NCI-H446 (cell line): Measurements from ENCODE around the gene KLHL3.

Source experiments
- DNase-seq, 2 experiments: peaks; one replicate each; lab custom pipeline; 2025; lab: John Stamatoyannopoulos, UW

The KLHL3 gene

GRCh38 chr5:137708796-137709559, 26.9 kb downstream of the KLHL3 start:
- peak in 1 of 2 experiments; percentile 51 for DNase-seq

- no peak for DNase-seq
Measured at GRCh38 chr5:137708062-137708461, 27.8 kb downstream of the KLHL3 start.

- no peak for DNase-seq
Measured at GRCh38 chr5:137706841-137707240, 29.0 kb downstream of the KLHL3 start.

DNA sequence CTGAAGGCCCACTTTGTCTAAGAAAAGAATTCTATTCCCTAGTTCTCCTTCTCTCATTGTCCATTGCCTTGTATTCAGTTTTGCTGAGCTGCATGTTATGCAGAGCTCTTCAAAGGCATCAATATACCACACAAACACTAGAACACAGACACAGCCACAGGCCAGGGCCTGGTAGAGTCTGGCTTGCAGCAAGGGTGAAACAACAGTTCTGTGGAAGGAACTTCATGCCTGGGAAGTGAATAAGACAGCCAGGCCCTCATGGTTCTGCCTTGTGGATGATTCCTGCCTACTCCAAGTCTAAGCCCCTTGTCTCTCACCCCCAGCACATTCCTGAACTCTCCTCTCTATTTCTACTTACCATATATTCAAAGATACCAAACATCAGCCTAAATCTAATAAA, 30.8 kb downstream of the KLHL3 start:
- no peak for DNase-seq

DNA sequence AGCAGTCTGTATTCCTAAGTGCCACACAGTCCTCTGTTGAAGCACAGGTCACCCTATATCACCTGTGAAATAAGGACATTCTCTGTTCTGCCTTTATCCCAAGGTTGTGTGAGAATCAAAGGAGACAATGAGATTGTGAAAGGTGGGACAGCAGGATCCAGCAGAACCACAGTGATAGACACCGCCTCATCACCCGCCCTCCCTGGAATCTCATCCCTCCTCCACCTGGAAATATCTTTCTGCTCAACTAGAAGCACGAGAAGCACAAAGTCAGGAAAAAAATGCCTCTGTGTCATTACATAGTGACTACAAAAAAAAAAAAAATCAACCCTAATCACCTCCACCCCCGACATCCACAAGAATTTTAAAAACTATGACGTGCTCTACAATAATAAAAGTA, 32.3 kb downstream of the KLHL3 start:
- DNase-seq: no peak

DNA sequence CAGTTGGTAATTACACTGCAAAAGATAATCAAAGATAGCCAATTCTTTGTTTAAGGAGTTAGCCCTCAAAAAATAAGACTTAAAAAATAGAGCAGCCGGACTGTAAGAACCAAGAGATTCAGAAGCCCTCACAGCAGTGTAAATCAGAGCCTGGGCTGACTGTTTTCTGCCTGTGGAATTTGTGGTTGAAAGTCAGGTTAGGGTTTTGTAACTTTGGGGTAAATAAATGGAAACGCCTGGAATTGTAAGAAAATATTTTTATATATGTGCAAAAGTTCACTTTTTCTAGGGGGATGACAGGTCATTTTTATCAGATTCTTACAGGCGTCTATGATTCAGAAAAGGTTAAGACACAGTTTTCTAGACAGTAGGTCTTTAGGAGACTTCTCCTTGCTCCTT, 35.6 kb downstream of the KLHL3 start:
- DNase-seq: no peak

- DNase-seq: peak in 1 of 2 experiments; percentile 29
Measured at GRCh38 chr5:137699336-137700281, 36.3 kb downstream of the KLHL3 start.

DNA sequence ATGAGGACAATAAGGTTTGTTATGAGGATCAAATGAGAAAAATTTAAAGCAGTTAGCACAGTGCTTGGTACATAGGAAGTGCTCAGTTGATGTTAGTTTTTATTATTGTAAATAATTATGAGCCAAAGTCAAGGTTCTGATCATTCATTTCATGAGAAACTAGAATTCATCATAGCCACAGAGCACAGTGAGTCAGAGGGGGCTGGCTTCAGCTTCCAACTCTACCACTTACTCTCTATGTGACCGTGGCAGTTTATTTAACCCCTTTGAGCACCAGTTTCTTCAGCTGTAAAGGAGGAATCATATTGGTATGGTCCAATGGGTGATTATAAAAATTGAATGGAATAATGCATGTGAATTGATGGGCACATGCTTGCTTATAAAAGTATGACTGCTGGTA, 39.4 kb downstream of the KLHL3 start:
- DNase-seq: no peak

DNA sequence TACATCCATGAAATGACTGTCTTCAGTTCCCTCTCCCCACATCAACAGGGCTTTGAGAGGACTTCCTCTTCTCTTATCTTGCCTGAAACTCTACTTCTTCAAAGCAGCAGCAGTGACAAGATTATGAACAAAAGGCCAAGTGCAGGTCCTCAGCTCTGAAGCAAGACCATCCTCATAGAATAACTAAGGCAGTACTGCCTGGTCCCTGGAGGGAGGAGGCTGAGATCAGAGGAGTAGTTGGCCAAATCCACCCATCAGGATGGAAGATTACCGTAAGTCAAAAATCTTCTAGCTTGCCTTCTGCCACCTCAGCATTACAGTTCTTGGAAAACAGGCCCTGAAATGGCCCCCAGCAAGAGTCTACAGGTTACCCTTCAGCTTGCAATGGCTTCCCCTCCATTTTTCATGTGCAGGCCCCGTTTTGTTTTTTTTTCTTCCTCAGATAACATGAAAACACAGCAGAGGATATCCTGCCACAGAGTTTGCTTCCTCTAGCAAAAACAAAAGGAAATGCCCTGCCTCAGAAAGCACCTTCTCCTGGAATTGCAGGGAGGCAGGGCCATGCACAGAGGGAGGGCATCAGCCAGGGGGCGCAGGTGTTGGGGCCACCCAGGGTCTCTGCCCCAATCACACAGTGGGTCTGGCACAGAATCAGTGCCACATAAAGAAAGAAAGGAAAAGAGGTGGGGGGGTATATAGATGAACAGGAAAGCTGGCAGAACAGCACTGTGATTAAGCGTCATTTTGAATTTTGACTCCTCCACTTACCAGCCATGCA, 40.0 kb downstream of the KLHL3 start:
- DNase-seq: no peak

- no peak for DNase-seq
Measured at GRCh38 chr5:137693951-137694721, 41.8 kb downstream of the KLHL3 start.

DNA sequence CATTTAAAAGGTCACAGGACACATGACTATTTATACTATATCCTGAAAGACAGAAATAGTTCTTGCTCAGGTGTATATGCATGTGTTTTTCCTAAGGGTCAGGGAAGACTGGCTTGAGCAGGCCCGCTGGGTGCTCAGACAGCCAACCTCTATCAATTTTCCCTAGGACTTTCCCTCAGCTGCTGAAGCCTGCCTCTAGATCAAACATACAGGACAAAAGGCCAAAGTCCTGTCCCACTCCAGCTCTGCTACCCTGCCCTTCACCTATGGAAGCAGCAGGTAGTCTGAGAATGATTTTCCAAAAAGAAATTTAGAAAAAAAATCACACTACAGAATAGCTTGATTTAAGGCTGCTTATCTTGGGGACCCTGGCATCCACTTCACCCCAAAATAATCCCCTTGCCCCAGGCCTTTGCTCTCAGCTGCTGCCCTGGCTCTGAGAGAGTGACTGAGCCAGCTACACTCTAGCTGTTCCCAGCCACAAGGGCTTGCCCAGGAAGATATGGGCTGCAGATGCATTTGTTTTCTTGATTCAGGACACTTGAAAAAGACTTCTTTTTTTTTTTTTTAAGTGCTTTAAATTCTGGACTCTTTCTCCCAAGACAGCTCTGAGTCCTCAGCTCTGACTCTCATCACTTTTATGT, 42.5 kb downstream of the KLHL3 start:
- DNase-seq: no peak

- DNase-seq: no peak
Measured at GRCh38 chr5:137689306-137689705, 46.6 kb downstream of the KLHL3 start.

DNA sequence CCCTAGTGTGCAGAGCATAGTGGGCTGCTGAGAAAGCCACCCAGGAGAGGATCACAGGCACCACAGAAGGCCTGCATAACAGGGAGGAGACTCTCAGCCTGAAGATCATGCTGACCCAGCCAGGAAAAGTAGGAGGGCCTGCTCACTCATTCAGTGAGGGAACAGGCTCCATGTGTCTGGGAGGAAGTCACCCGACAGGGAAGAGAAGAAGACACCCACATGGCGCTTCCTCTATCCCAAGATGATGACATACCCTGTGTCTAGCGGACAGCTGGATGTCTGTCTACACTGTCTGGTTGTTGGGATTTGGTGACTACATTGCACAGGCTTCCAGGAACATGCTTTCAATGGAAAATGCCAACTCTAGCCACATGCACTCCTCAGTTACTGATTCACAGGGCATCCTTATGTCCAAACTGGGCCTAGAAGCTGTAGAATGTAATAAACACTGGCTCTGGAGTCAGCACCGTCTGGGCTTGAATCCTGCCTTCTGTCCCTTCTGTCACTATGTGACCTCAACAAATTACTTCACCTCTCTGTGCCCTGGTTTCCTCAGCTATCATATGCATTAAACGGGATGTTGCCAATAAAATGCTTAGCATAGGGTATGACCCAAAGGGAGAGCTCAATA, 47.6 kb downstream of the KLHL3 start:
- peak in 1 of 2 experiments; percentile 8 for DNase-seq

DNA sequence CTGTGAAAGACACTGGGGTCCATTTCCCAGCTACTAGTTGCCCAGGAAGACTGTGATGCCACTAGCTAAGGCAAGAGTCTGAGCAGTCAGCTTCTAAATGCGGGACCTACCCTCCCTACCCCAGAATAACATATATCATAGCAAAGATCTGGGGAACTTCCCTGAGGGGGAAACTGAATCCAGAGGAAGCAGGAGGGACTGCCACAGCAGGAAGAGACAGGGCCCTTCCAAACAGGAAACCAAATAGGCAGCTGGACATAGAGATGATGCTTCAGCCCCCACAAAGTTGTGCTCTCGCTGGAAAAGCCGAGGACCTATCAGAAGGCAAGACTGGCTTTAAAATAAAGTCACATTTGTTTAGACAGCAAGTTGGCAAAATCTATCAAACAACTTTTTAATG, 51.1 kb downstream of the KLHL3 start:
- no peak for DNase-seq

- no peak for DNase-seq
Measured at GRCh38 chr5:137681191-137681590, 54.7 kb downstream of the KLHL3 start.

DNA sequence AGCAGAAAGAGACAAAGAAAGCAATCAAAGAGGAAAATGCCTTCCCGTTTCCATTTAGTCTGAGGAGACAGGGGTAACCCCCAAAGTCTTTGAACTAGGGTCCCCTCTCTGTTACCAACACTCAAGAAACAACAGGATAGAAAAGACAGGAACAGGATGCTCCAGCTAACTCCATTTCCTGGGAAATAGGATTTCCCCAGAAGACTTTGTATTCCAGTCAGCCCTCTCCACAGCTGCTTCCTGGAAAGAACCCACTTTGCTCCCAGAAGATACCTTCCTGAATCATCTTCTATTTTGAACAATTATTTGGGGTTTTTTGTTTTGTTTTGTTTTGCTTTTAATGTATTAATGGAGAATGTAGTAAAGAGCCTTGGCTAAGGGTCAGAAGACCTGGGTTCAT, 56.0 kb downstream of the KLHL3 start:
- no peak for DNase-seq

DNA sequence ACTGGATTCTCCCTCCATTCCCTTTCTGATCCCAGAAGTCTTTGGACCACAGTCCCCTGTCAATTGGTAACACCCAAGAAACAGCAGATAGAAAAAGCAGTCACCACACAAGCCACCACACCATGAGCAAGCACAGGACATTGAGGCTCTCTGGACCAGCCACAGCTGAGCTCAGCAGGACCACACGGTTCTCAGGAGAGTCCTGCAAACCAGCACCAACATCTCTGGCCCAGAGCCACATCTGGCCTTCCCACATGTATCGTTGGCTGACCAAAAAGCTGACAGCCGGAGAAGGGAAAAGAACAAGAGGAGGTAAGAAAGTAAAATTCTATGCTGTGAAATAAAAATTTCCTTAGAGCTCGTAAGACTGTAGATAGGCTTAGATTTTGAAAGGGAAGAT, 56.7 kb downstream of the KLHL3 start:
- DNase-seq: no peak

DNA sequence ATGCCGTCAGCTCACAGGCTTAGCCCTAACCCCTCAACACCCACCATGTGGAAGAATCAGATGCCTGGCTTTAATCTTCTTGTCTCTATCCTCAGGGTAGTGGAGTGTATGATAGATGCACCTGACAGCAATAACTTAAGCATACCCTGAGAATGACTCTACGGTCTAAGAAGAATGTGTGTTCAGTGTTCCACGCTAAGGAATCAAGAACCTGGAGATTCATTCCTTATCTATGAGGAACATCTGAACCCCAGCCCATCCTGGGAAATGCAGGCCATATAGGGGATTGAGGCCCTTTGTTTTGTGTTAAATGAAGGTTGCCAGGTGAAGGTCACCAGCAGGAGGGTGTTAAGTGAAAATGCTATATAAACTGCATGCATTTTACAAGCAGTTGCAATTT, 63.0 kb downstream of the KLHL3 start:
- DNase-seq: no peak

DNA sequence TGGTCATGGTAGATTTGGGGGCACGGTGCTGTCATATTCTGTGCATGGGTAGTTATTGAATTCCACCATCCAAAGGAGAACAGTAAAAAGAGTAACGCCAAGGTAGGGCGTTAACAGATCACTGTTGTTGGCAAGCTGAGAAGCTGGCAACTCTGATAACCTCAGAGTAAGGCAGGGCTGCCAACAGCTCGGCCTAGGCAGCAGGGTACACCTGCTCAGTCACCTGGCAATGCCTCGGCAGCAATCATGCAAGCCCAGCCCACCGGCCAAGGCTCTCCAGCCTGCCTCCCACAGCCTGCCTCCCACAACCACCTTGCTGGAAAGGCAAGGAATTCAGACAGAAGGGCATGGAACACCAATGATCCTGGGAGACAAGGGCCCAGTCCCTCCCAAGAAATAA, 63.9 kb downstream of the KLHL3 start:
- no peak for DNase-seq

DNA sequence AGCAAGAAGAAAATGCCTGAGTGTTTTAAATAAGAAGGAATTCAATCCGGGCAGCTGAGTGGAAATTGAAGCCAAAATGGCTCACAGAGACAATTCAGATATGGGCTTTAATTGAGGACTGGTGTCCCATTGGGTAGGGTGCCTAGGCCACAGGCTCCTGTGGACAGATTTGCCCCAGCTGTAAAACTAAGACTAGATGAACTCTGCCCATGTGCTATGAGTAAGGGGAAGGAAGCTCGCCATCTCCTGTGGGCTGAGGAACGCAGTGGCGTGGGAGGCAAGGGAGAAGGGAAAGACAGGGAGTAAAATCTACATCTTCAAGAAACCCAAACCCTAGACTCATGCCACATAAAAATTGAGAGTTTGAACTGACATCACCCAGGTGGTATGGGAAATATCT, 66.1 kb downstream of the KLHL3 start:
- no peak for DNase-seq

DNA sequence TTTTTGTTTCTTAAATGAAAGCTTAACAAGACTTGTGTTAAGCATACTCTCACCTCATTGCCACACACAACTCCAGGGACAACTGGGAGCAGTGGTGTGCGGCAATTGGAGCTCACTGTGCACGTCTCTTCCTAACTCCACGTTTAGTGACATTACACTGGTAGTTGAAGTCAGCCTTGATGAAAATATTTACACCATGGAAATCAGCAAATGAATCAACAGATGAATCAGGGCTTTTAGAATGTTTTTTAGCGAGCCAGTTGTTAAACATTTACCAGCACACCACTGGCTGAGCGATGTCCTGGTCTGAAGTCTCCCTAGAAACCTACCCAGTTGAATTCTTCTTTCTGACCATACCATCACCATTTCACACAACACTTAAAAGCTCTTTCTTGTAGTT, 67.3 kb downstream of the KLHL3 start:
- no peak for DNase-seq
